Neuronal stem cell (in vitro differentiated cells): Measurements from ENCODE around the gene SLC38A7.

Experiments used
- DNase-seq: peaks from one replicate; pipeline ENCODE4 v3.0.0-alpha.2; 2013; ENCODE audit warnings: low spot score
- H2AFZ ChIP-seq: one replicate; pipeline ENCODE4 v1.6.1; 2013; ENCODE audit warnings: mild to moderate bottlenecking, low read length, inconsistent platforms
- H2AK5ac ChIP-seq: 2 replicates; pipeline ENCODE4 v1.6.1; 2013; ENCODE audit warnings: low read depth, mild to moderate bottlenecking, inconsistent platforms, low read length, moderate library complexity, mixed read lengths
- H2BK120ac ChIP-seq: 2 replicates; pipeline ENCODE4 v1.6.1; 2013; ENCODE audit warnings: low read depth, mild to moderate bottlenecking, inconsistent platforms, low read length, moderate library complexity, mixed read lengths
- H2BK12ac ChIP-seq: one replicate; pipeline ENCODE4 v1.6.1; 2013; ENCODE audit warnings: low read length, inconsistent platforms
- H2BK15ac ChIP-seq: 2 replicates; pipeline ENCODE4 v1.6.1; 2013; ENCODE audit warnings: mild to moderate bottlenecking, low read length, inconsistent platforms, mixed read lengths
- H2BK5ac ChIP-seq: one replicate; pipeline ENCODE4 v1.6.1; 2013; ENCODE audit warnings: inconsistent platforms, mild to moderate bottlenecking, low read length, moderate library complexity
- H3K14ac ChIP-seq: one replicate; pipeline ENCODE4 v1.6.1; 2013; ENCODE audit warnings: low read length, inconsistent platforms
- H3K18ac ChIP-seq: 2 replicates; pipeline ENCODE4 v1.6.1; 2013; ENCODE audit warnings: low read length, inconsistent platforms
- H3K23ac ChIP-seq: 2 replicates; pipeline ENCODE4 v1.6.1; 2013; ENCODE audit warnings: low read depth, mild to moderate bottlenecking, mixed read lengths, low read length, inconsistent platforms; ENCODE audit not compliant: poor library complexity
- H3K27ac ChIP-seq: replicated peaks from 3 replicates; pipeline ENCODE4 v1.5.1; 2013; ENCODE audit warnings: low read length, inconsistent platforms
- H3K27me3 ChIP-seq, 3 experiments: 2 replicates each; pipeline ENCODE4 v1.6.1; 2013; ENCODE audit warnings: low read length in 3 of 3, mild to moderate bottlenecking in 2 of 3, inconsistent platforms in 1 of 3, low read depth in 1 of 3, mixed read lengths in 1 of 3, moderate library complexity in 1 of 3; ENCODE audit not compliant: control insufficient read depth in 3 of 3, insufficient read depth in 3 of 3
- H3K36me3 ChIP-seq, 2 donors: replicated peaks in 1 of 2; 2 replicates each; pipeline ENCODE4 v1.6.1; 2013; ENCODE audit warnings: low read length in 2 of 2; ENCODE audit not compliant: control insufficient read depth in 2 of 2, insufficient read depth in 2 of 2
- H3K4ac ChIP-seq: 2 replicates; pipeline ENCODE4 v1.6.1; 2013; ENCODE audit warnings: inconsistent platforms, mild to moderate bottlenecking, low read length, moderate library complexity
- H3K4me1 ChIP-seq, 2 donors: 1 replicate in 1 of 2; 2 replicates in 1 of 2; pipeline ENCODE4 v1.6.1; 2013; ENCODE audit warnings: low read length in 2 of 2, low read depth in 1 of 2; ENCODE audit not compliant: control insufficient read depth in 2 of 2, insufficient read depth in 1 of 2
- H3K4me2 ChIP-seq: one replicate; pipeline ENCODE4 v1.6.1; 2013; ENCODE audit warnings: mild to moderate bottlenecking, low read length, inconsistent platforms; ENCODE audit not compliant: insufficient read depth, poor library complexity, severe bottlenecking
- H3K4me3 ChIP-seq, 2 donors: 2 replicates each; pipeline ENCODE4 v1.5.1; 2013; ENCODE audit warnings: low read length in 2 of 2, mild to moderate bottlenecking in 2 of 2, inconsistent platforms in 1 of 2, moderate library complexity in 1 of 2
- H3K79me1 ChIP-seq: one replicate; pipeline ENCODE4 v1.6.1; 2013; ENCODE audit warnings: low read depth, mild to moderate bottlenecking, inconsistent platforms, low read length, moderate library complexity
- H3K9ac ChIP-seq: one replicate; pipeline ENCODE4 v1.6.1; 2013; ENCODE audit warnings: mild to moderate bottlenecking, low read depth, low read length, inconsistent platforms; ENCODE audit not compliant: poor library complexity
- H3K9me3 ChIP-seq, 2 donors: replicated peaks in 1 of 2; 2 replicates each; pipeline versions ENCODE3 to v1.6.1; 2013; ENCODE audit warnings: low read length in 2 of 2, mild to moderate bottlenecking in 2 of 2, inconsistent platforms in 1 of 2, low read depth in 1 of 2, mixed read lengths in 1 of 2, moderate library complexity in 1 of 2; ENCODE audit not compliant: control insufficient read depth in 2 of 2, insufficient read depth in 1 of 2
- H4K8ac ChIP-seq: one replicate; pipeline ENCODE4 v1.6.1; 2013; ENCODE audit warnings: low read depth, mild to moderate bottlenecking, inconsistent platforms, low read length, moderate library complexity
- H4K91ac ChIP-seq: one replicate; pipeline ENCODE4 v1.6.1; 2013; ENCODE audit warnings: low read length, low read depth, mild to moderate bottlenecking, inconsistent platforms; ENCODE audit not compliant: poor library complexity
- WGBS, 2 donors: extraction: QIAGEN DNeasy Blood & Tissue Kit; methylation state at CpG; one replicate each; pipeline ENCODE4 v1.1.7; 2013; ENCODE audit warnings: missing lambda C conversion rate in 2 of 2, mixed read lengths in 1 of 2; ENCODE audit not compliant: insufficient read length in 2 of 2, insufficient replicate concordance in 1 of 2; ENCODE audit errors: extremely low coverage in 2 of 2; 5-methylcytosine and 5-hydroxymethylcytosine counted together

SLC38A7 gene

DNA sequence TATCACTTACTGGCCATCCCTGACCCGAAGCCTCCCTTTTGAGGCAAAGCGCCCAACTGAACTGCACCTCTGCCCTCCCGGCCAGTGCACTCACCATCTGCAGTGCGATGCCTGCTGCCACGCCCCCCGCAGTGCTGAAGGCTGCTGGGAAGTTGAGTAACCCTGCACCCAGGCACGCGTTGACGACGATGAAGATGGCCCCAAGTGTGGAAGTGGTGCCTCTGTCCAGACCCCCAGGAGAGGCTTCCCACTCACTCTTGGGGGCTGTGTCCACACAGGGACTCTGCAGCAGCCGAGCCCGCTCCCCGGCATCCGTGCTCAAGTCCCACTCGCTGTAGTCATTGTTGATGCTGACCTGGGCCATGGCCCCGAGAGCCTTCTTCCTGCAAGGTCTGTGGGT, 4.8 kb downstream of the SLC38A7 start:
- no peak overlapping the region for H3K4me2 ChIP-seq
- no peak overlapping the region for H3K27ac ChIP-seq
- H3K4me1 ChIP-seq = peaks cover 6 to 7% of the 10 kb centered on the region in 2 donors
- no peak overlapping the region for H3K18ac ChIP-seq
- no peak overlapping the region for H3K9ac ChIP-seq
- no peak overlapping the region for H2BK120ac ChIP-seq
- H3K4ac ChIP-seq = no peak overlapping the region
- H3K36me3 ChIP-seq = peaks cover 14 to 34% of the 10 kb centered on the region in 2 donors
- peak overlapping the region in 1 of 2 donors; percentile 43 for H3K4me3 ChIP-seq
- H4K91ac ChIP-seq = no peak overlapping the region
- peak overlapping the region; percentile 62 for H3K23ac ChIP-seq
- H2BK5ac ChIP-seq = no peak overlapping the region
- H3K79me1 ChIP-seq = peaks cover 2% of the 10 kb centered on the region
- no peak overlapping the region for H2BK15ac ChIP-seq
- H2AFZ ChIP-seq = no peak overlapping the region
- no CpG with 5 or more reads among the region's 16 CpGs for WGBS, 2 donors
- no peaks in the 10 kb centered on the region for H3K27me3 ChIP-seq
- no peak overlapping the region for H4K8ac ChIP-seq
- DNase-seq = no peak
- H2AK5ac ChIP-seq = no peak overlapping the region
- no peaks in the 10 kb centered on the region for H3K9me3 ChIP-seq
- H2BK12ac ChIP-seq = no peak overlapping the region
- H3K14ac ChIP-seq = no peak overlapping the region

DNA sequence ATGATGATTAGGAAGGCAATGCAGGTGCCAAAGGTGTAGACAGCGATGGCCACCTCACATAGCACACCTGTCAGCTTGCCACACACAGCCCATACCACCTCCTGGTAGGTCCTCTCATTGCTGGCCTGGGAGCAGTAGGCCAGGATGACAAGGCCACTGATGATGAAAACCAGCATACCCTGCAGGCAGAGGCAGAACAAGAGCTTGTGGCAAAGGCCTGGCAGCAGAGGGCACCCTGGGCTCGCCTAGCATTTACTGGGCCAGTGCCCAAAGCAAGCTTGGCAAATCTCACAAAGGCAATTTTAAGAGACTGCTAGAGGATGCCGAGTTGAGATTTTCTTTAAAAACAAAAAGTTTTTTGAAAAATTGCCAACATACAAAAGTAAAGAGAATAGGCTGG, 5.9 kb downstream of the SLC38A7 start:
- H2BK120ac ChIP-seq = no peak overlapping the region
- no peak overlapping the region for H4K91ac ChIP-seq
- no peak overlapping the region for H2AK5ac ChIP-seq
- peaks cover 14 to 39% of the 10 kb centered on the region in 2 donors for H3K36me3 ChIP-seq
- no peak for DNase-seq
- H2AFZ ChIP-seq = no peak overlapping the region
- H3K27me3 ChIP-seq = no peaks in the 10 kb centered on the region
- no peak overlapping the region for H3K4ac ChIP-seq
- H3K4me2 ChIP-seq = no peak overlapping the region
- no peak overlapping the region for H3K14ac ChIP-seq
- WGBS, 2 donors = no CpG with 5 or more reads among the region's 3 CpGs
- no peak overlapping the region for H4K8ac ChIP-seq
- no peak overlapping the region for H3K27ac ChIP-seq
- peaks cover 2% of the 10 kb centered on the region for H3K79me1 ChIP-seq
- H3K4me1 ChIP-seq = peaks cover 1 to 2% of the 10 kb centered on the region in 2 donors
- H3K9me3 ChIP-seq = no peaks in the 10 kb centered on the region
- H2BK12ac ChIP-seq = no peak overlapping the region
- no peak overlapping the region for H3K18ac ChIP-seq
- H3K9ac ChIP-seq = peak overlapping the region; percentile 50
- H2BK5ac ChIP-seq = no peak overlapping the region
- H3K23ac ChIP-seq = peak overlapping the region; percentile 74
- H2BK15ac ChIP-seq = no peak overlapping the region
- no peak overlapping the region for H3K4me3 ChIP-seq

DNA sequence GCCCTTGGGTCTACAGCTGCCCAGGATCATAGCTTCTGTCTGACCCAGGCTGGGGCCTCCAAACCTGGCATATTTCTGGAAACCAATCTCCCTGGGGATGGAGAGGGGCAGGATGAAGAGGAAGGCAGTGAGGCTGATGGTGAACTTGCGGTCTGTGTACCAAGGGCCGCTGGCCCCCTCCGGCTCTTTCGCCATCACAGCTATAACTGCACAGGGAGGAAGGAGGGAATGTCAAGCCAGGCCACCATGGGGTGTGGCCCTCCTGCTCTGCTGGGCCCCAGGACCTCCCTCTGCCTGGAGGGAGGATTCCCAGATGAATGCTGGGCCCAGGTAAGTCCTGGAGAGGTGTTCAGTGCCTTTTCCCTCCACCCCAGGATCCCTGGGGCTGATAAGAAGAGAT, 6.3 kb downstream of the SLC38A7 start:
- no peak overlapping the region for H2BK5ac ChIP-seq
- peak overlapping the region; percentile 74 for H3K23ac ChIP-seq

DNA sequence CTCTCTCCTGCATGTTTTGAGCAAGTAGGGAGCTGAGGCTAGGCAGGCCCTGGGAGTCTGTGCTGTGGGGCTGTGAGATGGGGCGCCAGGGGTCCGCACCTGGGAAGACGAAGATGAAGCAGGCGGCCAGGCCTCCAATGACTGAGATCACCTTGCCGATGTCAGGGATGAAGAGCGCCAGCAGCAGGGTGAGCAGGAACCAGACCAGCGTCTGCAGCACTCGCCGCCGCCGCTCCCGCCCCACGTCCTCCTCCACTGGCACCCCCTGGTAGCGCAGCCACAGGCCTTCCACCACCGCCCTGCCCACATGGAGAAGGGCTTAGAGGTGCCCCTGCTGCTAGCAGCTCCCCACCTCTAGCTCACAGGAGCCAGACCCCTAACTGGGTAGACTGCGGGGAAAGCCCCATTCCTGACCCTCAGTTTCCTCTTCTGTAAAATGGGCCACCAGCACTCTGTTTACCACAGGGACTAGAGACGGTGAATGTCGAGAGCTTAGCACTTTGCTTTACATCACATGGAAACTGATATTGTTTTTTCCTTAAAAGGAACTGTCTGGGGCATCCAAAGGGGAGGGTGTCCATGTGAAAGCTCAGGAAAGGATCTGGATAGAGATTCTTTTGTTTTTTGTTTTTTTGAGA, 13.5 kb downstream of the SLC38A7 start:
- Histone ChIP-seq H3K14ac (no peak overlapping the region), H3K27me3 (no peaks in the 10 kb centered on the region), H3K36me3 (peaks cover 14 to 32% of the 10 kb centered on the region in 2 donors), H3K9me3 (no peaks in the 10 kb centered on the region), H3K27ac (no peak overlapping the region), H2AFZ (no peak overlapping the region), H2AK5ac (no peak overlapping the region), H2BK120ac (no peak overlapping the region), H3K4me2 (no peak overlapping the region), H4K8ac (no peak overlapping the region), H3K9ac (peak overlapping the region; percentile 39), H3K18ac (no peak overlapping the region), H4K91ac (no peak overlapping the region), H3K4ac (no peak overlapping the region), H2BK5ac (no peak overlapping the region), H3K23ac (no peak overlapping the region), H2BK12ac (no peak overlapping the region), H3K4me1 (no peaks in the 10 kb centered on the region), H3K79me1 (no peaks in the 10 kb centered on the region), H2BK15ac (no peak overlapping the region), H3K4me3 (no peak overlapping the region)
- DNase-seq = no peak
- no CpG with 5 or more reads among the region's 18 CpGs for WGBS, 2 donors

More for the DNA sequence above, 6.3 kb downstream of the SLC38A7 start:
- Histone ChIP-seq H3K79me1 (peaks cover 2% of the 10 kb centered on the region), H3K36me3 (peaks cover 14 to 39% of the 10 kb centered on the region in 2 donors), H3K18ac (no peak overlapping the region), H2BK15ac (no peak overlapping the region), H2AK5ac (no peak overlapping the region), H3K27ac (no peak overlapping the region), H2BK12ac (no peak overlapping the region), H3K14ac (no peak overlapping the region), H4K91ac (no peak overlapping the region), H3K4me1 (no peaks in the 10 kb centered on the region), H3K4ac (no peak overlapping the region), H3K4me3 (no peak overlapping the region), H3K9me3 (no peaks in the 10 kb centered on the region), H2AFZ (no peak overlapping the region), H4K8ac (no peak overlapping the region), H3K4me2 (no peak overlapping the region), H3K9ac (peak overlapping the region; percentile 50), H2BK120ac (no peak overlapping the region), H3K27me3 (no peaks in the 10 kb centered on the region)
- no CpG with 5 or more reads among the region's 4 CpGs for WGBS, 2 donors
- DNase-seq = no peak
